Keratinocyte (primary cell): ENCODE data around the gene VPS35.

ENCODE experiments used
- CTCF ChIP-seq, 3 experiments: IDR thresholded peaks in 1 of 3; conservative IDR thresholded peaks in 1 of 3; optimal IDR thresholded peaks in 1 of 3; 2 replicates in 2 of 3; 3 replicates in 1 of 3; pipeline versions ENCODE3 to v1.5.1; 2011; ENCODE audit warnings: low read length in 3 of 3, mild to moderate bottlenecking in 3 of 3, moderate library complexity in 2 of 3, control low read depth in 1 of 3, inconsistent platforms in 1 of 3; ENCODE audit not compliant: insufficient read depth in 2 of 3; ENCODE audit errors: extremely low read depth in 1 of 3
- EZH2 ChIP-seq: IDR thresholded peaks from one replicate; pipeline ENCODE4 v1.6.1; 2012; ENCODE audit warnings: inconsistent platforms, mild to moderate bottlenecking, low read length, moderate library complexity

- TF ChIP-seq CTCF (optimal IDR thresholded peaks at IDR 0.05 in 1 of 3, IDR thresholded peaks at IDR 0.05 in 1 of 3, conservative IDR thresholded peaks at IDR 0.05 in 1 of 3; ENCODE audit: extremely low read depth in 1 of 3, insufficient read depth in 2 of 3, low read length in 3 of 3): no peak
- TF ChIP-seq EZH2: no peak
These were observed 41.1 kb upstream of the VPS35 start for GRCh38 chr16:46730126-46730525.
